Tibial nerve (tissue), 4 donors: ENCODE data around the gene MCC. TPM values are rescaled to one million over a fixed set of nuclear protein-coding genes. Genes with fewer than 3 reads are reported as not detected.
A peak's percentile ranks its signal among the peaks of the same experiment; 100 is the strongest.

Source experiments
- DNase-seq, 2 donors: peaks; one replicate each; pipeline ENCODE4 v3.0.0-alpha.2; 2019; ENCODE audit warnings: low spot score in 2 of 2
- H3K27ac ChIP-seq, 4 donors: fragments of 200-600 bp; sonication (generic) in 3 of 4; one replicate each; pipeline ENCODE4 v1.5.1; 2017 to 2019; ENCODE audit warnings: mild to moderate bottlenecking in 1 of 4
- H3K27me3 ChIP-seq, 2 donors: fragments of 200-600 bp; sonication (generic) in 1 of 2; one replicate each; pipeline versions ENCODE4 v1.5.1 to v1.6.0; 2017 to 2019
- H3K36me3 ChIP-seq, 3 donors: fragments of 200-600 bp; sonication (generic); one replicate each; pipeline ENCODE4 v1.5.1; 2018 to 2019
- H3K4me1 ChIP-seq, 4 donors: fragments of 200-600 bp; sonication (generic) in 3 of 4; one replicate each; pipeline ENCODE4 v1.5.1; 2017 to 2019
- H3K4me3 ChIP-seq, 4 donors: fragments of 200-600 bp; sonication (generic) in 3 of 4; one replicate each; pipeline ENCODE4 v1.5.1; 2017 to 2019; ENCODE audit warnings: mild to moderate bottlenecking in 1 of 4, moderate library complexity in 1 of 4
- H3K9me3 ChIP-seq, 4 donors: fragments of 200-600 bp; sonication (generic) in 3 of 4; one replicate each; pipeline ENCODE4 v1.5.1; 2017 to 2019
- EP300 ChIP-seq, 2 donors: sonication (generic); formaldehyde crosslinking; IDR thresholded peaks; one replicate each; pipeline ENCODE4 v1.6.1; 2017; ENCODE audit warnings: antibody characterized with exemption in 2 of 2, mild to moderate bottlenecking in 1 of 2
- POLR2A ChIP-seq, 2 donors: fragments of 450-650 bp; IDR thresholded peaks; one replicate each; pipeline ENCODE4 v1.6.1; 2017; ENCODE audit warnings: antibody characterized with exemption in 2 of 2, mild to moderate bottlenecking in 2 of 2, moderate library complexity in 2 of 2
- WGBS, 2 donors: methylation state at CpG; one replicate each; pipeline ENCODE4 v1.1.5; 2018; 5-methylcytosine and 5-hydroxymethylcytosine counted together
- total RNA-seq, 4 donors: library from RNA; depleted of rRNA; stranded (reverse); fragments of >200 nt; gene quantifications; one replicate each; pipeline ENCODE4 v1.1.0, GENCODE V29; 2016
- TF ChIP-seq, protein P1 (sequence below), 5 experiments: fragments of 200-600 bp in 3 of 5; fragments of 450-650 bp in 2 of 5; sonication (generic) in 3 of 5; IDR thresholded peaks; one replicate each; pipeline ENCODE4 v1.5.1; 2016 to 2019; ENCODE audit warnings: antibody characterized with exemption in 5 of 5, mild to moderate bottlenecking in 3 of 5, moderate library complexity in 2 of 5

Gene MCC
- total RNA-seq, 4 donors from 2014 or later = 55.5 to 122 (median 80.9) TPM

DNA sequence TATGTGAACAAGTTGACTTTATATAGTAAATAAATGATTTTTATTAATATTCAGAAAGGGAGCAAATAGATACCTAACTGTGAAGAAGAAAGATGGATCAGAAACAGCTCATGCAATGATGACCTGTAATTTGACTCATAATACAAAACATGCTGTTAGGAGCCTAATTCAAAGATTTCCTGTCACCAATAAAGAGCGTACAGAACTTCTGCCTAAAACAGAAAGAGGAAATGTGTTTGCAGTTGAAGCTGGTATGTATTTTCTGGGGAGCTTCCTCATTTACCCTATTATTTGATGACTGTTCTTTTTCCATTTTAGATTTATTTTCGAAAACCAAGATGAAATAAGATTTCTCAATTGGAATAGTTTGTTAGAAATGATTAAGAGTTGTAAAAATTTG, 36.7 kb upstream of the MCC start:
- no peak for TF ChIP-seq POLR2A (IDR thresholded peaks at IDR 0.05)
- no peak for TF ChIP-seq EP300 (IDR thresholded peaks at IDR 0.05)
- TF ChIP-seq, protein P1, sequence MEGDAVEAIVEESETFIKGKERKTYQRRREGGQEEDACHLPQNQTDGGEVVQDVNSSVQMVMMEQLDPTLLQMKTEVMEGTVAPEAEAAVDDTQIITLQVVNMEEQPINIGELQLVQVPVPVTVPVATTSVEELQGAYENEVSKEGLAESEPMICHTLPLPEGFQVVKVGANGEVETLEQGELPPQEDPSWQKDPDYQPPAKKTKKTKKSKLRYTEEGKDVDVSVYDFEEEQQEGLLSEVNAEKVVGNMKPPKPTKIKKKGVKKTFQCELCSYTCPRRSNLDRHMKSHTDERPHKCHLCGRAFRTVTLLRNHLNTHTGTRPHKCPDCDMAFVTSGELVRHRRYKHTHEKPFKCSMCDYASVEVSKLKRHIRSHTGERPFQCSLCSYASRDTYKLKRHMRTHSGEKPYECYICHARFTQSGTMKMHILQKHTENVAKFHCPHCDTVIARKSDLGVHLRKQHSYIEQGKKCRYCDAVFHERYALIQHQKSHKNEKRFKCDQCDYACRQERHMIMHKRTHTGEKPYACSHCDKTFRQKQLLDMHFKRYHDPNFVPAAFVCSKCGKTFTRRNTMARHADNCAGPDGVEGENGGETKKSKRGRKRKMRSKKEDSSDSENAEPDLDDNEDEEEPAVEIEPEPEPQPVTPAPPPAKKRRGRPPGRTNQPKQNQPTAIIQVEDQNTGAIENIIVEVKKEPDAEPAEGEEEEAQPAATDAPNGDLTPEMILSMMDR (IDR thresholded peaks at IDR 0.05) = no peak
- Histone ChIP-seq H3K27ac (peak overlapping the region in 1 of 4 donors; percentile 13), H3K4me3 (no peak overlapping the region), H3K27me3 (no peaks in the 10 kb centered on the region), H3K9me3 (no peaks in the 10 kb centered on the region), H3K36me3 (peaks cover 0 to 15% (median 0%) of the 10 kb centered on the region in 3 donors), H3K4me1 (peaks cover 0 to 56% (median 8%) of the 10 kb centered on the region in 4 donors)
- DNase-seq = no peak
- 71 to 74% methylated on average over 2 of the region's 2 CpGs for WGBS, 2 donors

DNA sequence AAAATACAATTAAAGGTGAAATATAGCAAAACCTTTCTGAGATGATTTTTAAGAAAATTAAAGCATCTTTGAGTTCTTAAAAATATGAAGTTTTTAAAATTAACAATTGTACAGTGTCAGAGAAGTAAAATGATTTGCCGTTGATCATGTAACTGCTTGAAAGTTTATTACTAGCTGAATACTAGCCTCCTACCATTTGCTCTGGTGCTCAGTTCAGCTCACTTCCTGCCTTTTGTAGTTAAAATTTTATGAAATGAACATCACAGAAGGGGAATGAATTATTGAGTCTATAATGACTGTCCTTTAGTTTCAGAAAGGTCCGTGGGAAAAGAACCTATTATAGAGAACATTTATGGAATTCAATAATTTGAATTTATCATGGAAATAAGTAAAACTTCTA, 34.9 kb upstream of the MCC start:
- WGBS, 2 donors = 62 to 66% methylated on average over 2 of the region's 2 CpGs
- TF ChIP-seq POLR2A (IDR thresholded peaks at IDR 0.05) (no peak), EP300 (IDR thresholded peaks at IDR 0.05) (no peak)
- TF ChIP-seq, protein P1 (IDR thresholded peaks at IDR 0.05) = no peak
- Histone ChIP-seq H3K4me1 (peaks cover 0 to 62% (median 8%) of the 10 kb centered on the region in 4 donors), H3K4me3 (no peak overlapping the region), H3K9me3 (no peaks in the 10 kb centered on the region), H3K27me3 (no peaks in the 10 kb centered on the region), H3K36me3 (peaks cover 0 to 14% (median 0%) of the 10 kb centered on the region in 3 donors), H3K27ac (no peak overlapping the region)
- DNase-seq = no peak

DNA sequence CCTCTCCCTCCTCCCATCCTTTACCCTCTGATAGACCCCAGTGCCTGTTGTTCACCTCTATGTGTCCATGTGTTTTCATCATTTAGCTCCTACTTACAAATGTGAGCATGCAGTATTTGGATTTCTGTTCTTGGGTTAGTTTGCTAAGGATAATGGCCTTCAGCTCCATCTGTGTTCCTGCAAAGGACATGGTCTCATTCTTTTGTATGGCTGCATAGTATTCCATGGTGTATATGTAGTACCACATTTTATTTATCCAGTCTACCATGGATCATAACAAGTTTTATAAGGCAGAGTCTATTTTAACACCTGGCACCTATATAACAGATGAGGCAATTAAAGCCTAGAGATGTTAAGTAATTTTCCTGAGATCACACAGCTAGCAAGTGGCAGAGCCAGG, 32.6 kb upstream of the MCC start:
- DNase-seq = no peak
- peaks cover 0 to 65% (median 7%) of the 10 kb centered on the region in 4 donors for H3K4me1 ChIP-seq
- H3K9me3 ChIP-seq = no peaks in the 10 kb centered on the region
- TF ChIP-seq, protein P1 (IDR thresholded peaks at IDR 0.05) = no peak
- TF ChIP-seq POLR2A (IDR thresholded peaks at IDR 0.05) = no peak
- TF ChIP-seq EP300 (IDR thresholded peaks at IDR 0.05) = no peak
- H3K27ac ChIP-seq = no peak overlapping the region
- H3K4me3 ChIP-seq = no peak overlapping the region
- no peaks in the 10 kb centered on the region for H3K27me3 ChIP-seq
- H3K36me3 ChIP-seq = peaks cover 0 to 25% (median 0%) of the 10 kb centered on the region in 3 donors

DNA sequence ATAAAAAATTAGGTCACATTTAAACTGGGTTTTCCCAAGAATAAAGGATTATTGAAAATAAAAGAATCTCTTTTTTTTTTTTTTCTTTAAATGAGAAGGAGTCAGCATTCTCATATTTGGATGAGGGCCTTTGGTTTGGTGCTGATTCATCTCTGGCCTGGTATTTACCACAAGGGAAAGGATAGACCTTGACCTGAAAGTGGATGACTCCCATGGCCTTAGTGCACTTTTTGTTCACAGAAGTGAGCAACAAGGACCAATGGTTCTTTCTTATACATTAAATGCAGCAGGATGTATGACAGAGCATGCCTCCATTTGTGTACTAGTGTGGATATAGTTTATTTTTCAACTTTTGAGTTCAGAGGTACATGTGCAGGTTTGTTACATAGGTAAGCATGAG, 32.2 kb upstream of the MCC start:
- Histone ChIP-seq H3K36me3 (peaks cover 0 to 25% (median 0%) of the 10 kb centered on the region in 3 donors), H3K27me3 (no peaks in the 10 kb centered on the region), H3K4me1 (peaks cover 0 to 66% (median 9%) of the 10 kb centered on the region in 4 donors), H3K9me3 (no peaks in the 10 kb centered on the region), H3K27ac (no peak overlapping the region), H3K4me3 (no peak overlapping the region)
- no peak for DNase-seq
- no peak for TF ChIP-seq POLR2A (IDR thresholded peaks at IDR 0.05)
- TF ChIP-seq, protein P1 (IDR thresholded peaks at IDR 0.05) = no peak
- no peak for TF ChIP-seq EP300 (IDR thresholded peaks at IDR 0.05)

DNA sequence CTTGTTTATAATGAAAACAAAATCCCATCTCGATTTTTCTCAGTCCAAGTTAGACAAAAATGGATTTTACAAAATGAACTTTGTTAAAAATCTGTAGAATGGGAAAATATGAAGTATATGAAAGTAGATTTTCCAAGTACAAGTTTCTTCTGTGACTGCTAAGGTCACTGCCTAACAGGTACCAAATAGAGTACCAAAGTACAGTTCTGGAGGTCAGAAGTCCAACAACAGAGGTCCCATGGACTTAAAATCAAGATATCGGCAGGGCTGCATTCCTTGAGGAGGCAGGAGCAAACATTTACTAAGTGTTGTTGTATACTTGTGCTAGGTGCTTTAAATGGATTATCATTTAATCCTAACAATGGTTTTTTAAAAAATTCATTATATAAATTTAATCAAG, 31.2 kb upstream of the MCC start:
- peaks cover 0 to 66% (median 9%) of the 10 kb centered on the region in 4 donors for H3K4me1 ChIP-seq
- TF ChIP-seq EP300 (IDR thresholded peaks at IDR 0.05) (no peak), POLR2A (IDR thresholded peaks at IDR 0.05) (no peak)
- TF ChIP-seq, protein P1 (IDR thresholded peaks at IDR 0.05) = no peak
- WGBS, 2 donors = 69 to 75% methylated on average over 2 of the region's 2 CpGs

More for the DNA sequence above, 31.2 kb upstream of the MCC start:
- no peak overlapping the region for H3K27ac ChIP-seq
- no peaks in the 10 kb centered on the region for H3K27me3 ChIP-seq
- no peak overlapping the region for H3K4me3 ChIP-seq
- no peaks in the 10 kb centered on the region for H3K9me3 ChIP-seq
- DNase-seq = no peak
- peaks cover 0 to 25% (median 0%) of the 10 kb centered on the region in 3 donors for H3K36me3 ChIP-seq
